ENCODE results near the gene SULT1A1. TPM values are rescaled to one million over a fixed set of nuclear protein-coding genes. Genes with fewer than 3 reads are reported as not detected.

SULT1A1 gene
- total and polyA plus RNA-seq, 2 of the 13 experiments (the other 11 are each of a cell fraction or from before 2014, with no cell fraction given): 114 to 147 TPM

DNA sequence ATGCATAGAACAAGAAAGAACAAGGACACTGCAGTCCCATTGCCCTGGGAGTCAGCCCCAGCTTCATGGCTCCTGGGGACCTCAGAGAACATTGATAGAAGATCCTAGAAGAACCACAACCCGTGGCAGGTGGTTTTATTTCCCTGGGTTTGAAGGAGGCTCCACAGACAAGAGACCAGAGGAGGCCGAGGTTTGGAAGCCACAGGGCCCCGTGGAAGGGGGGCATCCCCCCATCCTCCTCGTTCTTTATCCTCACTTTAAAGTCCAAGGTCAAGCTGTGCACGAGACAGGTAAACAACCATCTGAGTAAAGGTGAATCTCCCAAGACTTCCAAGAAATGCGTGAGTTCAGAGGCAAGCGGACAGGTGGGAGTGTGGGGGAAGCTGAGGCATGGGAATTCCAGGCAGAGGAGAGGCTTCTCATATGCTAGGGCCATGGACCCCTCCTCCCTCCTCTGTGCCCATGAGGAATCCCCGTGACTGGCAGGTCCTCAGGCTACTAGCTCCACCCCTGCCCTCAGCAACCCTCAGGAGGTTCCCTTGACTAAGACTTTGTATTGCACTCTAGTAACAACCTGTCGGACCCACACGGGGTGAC is 849 bp upstream of the SULT1A1 start (continued):
- TF ChIP-seq SPEN (CRISPR knock-in tag; IDR thresholded peaks at IDR 0.05; ENCODE audit: low read depth): peak; percentile 73; the same call in 1 of the 2 replicates
- no peak for TF ChIP-seq ZSCAN29 (CRISPR knock-in tag; conservative IDR thresholded peaks at IDR 0.05)
- 0 out of 2 replicates have a peak, but pooled peaks have one; percentile 52 for TF ChIP-seq ZNF101 (CRISPR knock-in tag; IDR thresholded peaks at IDR 0.05; ENCODE audit: borderline replicate concordance, low read depth)
- no peak for TF ChIP-seq RAD51 (IDR thresholded peaks at IDR 0.05; ENCODE audit: borderline replicate concordance)
- no peak for TF ChIP-seq ZSCAN12 (CRISPR knock-in tag; IDR thresholded peaks at IDR 0.05)
- TF ChIP-seq NFKB2 (CRISPR knock-in tag; IDR thresholded peaks at IDR 0.05; ENCODE audit: borderline replicate concordance): no peak; the same call in 1 of the 2 replicates
- TF ChIP-seq, protein P1, sequence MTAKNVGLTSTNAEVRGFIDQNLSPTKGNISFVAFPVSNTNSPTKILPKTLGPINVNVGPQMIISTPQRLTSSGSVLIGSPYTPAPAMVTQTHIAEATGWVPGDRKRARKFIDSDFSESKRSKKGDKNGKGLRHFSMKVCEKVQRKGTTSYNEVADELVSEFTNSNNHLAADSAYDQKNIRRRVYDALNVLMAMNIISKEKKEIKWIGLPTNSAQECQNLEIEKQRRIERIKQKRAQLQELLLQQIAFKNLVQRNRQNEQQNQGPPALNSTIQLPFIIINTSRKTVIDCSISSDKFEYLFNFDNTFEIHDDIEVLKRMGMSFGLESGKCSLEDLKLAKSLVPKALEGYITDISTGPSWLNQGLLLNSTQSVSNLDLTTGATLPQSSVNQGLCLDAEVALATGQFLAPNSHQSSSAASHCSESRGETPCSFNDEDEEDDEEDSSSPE (CRISPR knock-in tag; IDR thresholded peaks at IDR 0.05): no peak
- TF ChIP-seq ZNF891 (CRISPR knock-in tag; IDR thresholded peaks at IDR 0.05): no peak
- TF ChIP-seq, protein P2, sequence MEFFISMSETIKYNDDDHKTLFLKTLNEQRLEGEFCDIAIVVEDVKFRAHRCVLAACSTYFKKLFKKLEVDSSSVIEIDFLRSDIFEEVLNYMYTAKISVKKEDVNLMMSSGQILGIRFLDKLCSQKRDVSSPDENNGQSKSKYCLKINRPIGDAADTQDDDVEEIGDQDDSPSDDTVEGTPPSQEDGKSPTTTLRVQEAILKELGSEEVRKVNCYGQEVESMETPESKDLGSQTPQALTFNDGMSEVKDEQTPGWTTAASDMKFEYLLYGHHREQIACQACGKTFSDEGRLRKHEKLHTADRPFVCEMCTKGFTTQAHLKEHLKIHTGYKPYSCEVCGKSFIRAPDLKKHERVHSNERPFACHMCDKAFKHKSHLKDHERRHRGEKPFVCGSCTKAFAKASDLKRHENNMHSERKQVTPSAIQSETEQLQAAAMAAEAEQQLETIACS (CRISPR knock-in tag; IDR thresholded peaks at IDR 0.05): no peak
- TF ChIP-seq, protein P3, sequence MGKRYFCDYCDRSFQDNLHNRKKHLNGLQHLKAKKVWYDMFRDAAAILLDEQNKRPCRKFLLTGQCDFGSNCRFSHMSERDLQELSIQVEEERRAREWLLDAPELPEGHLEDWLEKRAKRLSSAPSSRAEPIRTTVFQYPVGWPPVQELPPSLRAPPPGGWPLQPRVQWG (CRISPR knock-in tag; IDR thresholded peaks at IDR 0.05; ENCODE audit: borderline replicate concordance, low read depth): no peak
- no peak for TF ChIP-seq NCOR1 (IDR thresholded peaks at IDR 0.05; ENCODE audit: borderline replicate concordance, low read length)
- no peak for TF ChIP-seq BRD4 (CRISPR knock-in tag; IDR thresholded peaks at IDR 0.05)
- TF ChIP-seq, protein P4, sequence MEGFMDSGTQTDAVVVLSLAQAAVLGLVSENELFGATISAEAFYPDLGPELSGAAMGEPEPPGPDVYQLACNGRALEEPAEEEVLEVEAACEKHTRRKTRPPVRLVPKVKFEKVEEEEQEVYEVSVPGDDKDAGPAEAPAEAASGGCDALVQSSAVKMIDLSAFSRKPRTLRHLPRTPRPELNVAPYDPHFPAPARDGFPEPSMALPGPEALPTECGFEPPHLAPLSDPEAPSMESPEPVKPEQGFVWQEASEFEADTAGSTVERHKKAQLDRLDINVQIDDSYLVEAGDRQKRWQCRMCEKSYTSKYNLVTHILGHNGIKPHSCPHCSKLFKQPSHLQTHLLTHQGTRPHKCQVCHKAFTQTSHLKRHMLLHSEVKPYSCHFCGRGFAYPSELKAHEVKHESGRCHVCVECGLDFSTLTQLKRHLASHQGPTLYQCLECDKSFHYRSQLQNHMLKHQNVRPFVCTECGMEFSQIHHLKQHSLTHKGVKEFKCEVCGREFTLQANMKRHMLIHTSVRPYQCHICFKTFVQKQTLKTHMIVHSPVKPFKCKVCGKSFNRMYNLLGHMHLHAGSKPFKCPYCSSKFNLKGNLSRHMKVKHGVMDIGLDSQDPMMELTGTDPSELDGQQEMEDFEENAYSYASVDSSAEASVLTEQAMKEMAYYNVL (CRISPR knock-in tag; IDR thresholded peaks at IDR 0.05; ENCODE audit: borderline replicate concordance): 0 out of 2 replicates have a peak, but pooled peaks have one; percentile 41
- TF ChIP-seq, protein P5, sequence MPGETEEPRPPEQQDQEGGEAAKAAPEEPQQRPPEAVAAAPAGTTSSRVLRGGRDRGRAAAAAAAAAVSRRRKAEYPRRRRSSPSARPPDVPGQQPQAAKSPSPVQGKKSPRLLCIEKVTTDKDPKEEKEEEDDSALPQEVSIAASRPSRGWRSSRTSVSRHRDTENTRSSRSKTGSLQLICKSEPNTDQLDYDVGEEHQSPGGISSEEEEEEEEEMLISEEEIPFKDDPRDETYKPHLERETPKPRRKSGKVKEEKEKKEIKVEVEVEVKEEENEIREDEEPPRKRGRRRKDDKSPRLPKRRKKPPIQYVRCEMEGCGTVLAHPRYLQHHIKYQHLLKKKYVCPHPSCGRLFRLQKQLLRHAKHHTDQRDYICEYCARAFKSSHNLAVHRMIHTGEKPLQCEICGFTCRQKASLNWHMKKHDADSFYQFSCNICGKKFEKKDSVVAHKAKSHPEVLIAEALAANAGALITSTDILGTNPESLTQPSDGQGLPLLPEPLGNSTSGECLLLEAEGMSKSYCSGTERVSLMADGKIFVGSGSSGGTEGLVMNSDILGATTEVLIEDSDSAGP (CRISPR knock-in tag; IDR thresholded peaks at IDR 0.05; ENCODE audit: borderline replicate concordance): no peak
- no peak for TF ChIP-seq RAD21 (CRISPR knock-in tag; IDR thresholded peaks at IDR 0.05)
- TF ChIP-seq ZNF879 (CRISPR knock-in tag; IDR thresholded peaks at IDR 0.05): no peak
- TF ChIP-seq ZNF264 (CRISPR knock-in tag; IDR thresholded peaks at IDR 0.05): no peak
- no peak for TF ChIP-seq ZNF501 (CRISPR knock-in tag; IDR thresholded peaks at IDR 0.05)
- no peak for TF ChIP-seq ZNF7 (CRISPR knock-in tag; IDR thresholded peaks at IDR 0.05)
- TF ChIP-seq TRIM24 (CRISPR knock-in tag; IDR thresholded peaks at IDR 0.05): no peak
- TF ChIP-seq ZNF337 (CRISPR knock-in tag; IDR thresholded peaks at IDR 0.05; ENCODE audit: borderline replicate concordance, low read depth): peak; percentile 3; the same call in 1 of the 2 replicates
- 0 out of 2 replicates have a peak, but pooled peaks have one; percentile 41 for TF ChIP-seq ZNF253 (CRISPR knock-in tag; IDR thresholded peaks at IDR 0.05; ENCODE audit: borderline replicate concordance)
- TF ChIP-seq POLR2AphosphoS2 (IDR thresholded peaks at IDR 0.05; ENCODE audit: low read depth, low read length): no peak
